GM19397 (cell line): ENCODE results near the gene GIT2.
"Not testable (repeated sequence)": the region's sequence is repeated elsewhere in the genome, so short reads cannot be mapped to it uniquely, and the experiment has no call there.

Experiments
- ATAC-seq: cut with Tn5 transposase; IDR thresholded peaks from one replicate; pipeline ENCODE4 v1.9.1; 2021; ENCODE audit warnings: mild to moderate bottlenecking, moderate library complexity; ENCODE audit not compliant: unreplicated experiment

GIT2 gene

DNA sequence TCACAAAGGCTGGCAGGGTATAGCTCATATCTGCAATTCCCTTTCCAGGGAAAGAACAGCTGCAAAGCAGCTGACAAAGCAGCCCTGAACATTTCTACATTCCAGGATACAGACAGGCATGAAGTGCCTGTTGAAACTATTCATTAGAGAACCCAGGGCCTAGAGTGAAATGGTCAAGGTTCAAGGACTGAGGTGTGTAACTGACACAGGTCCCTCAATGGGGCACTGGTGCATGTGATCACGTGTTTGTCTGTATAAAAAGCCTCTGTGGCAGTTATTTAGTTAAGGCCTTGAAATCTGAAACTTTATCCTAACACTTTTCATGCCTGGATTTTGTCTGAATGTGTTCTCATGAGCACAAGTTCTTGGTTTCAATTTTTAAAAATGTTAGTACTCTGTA lies 47.1 kb downstream of the GIT2 start:
- no peak for ATAC-seq

DNA sequence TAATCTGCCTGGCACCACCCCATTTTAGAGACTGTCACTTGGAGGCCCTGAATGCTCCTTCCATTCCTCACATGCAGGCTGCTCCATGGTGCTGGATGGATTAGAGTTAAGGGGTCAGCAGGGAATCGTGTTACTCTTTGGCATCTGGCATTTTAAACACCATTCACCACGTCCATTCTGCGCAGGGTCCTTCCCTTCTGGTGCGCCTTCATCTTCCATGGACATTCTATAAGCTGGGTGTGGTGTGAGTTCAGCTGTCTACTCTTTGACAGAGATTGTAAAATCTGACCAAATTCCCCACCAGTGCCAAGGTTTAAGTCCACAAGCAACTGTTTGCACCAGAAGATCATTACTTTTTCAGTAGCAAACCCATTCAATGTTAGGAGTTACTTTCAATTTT lies 47.8 kb downstream of the GIT2 start:
- ATAC-seq: no peak

DNA sequence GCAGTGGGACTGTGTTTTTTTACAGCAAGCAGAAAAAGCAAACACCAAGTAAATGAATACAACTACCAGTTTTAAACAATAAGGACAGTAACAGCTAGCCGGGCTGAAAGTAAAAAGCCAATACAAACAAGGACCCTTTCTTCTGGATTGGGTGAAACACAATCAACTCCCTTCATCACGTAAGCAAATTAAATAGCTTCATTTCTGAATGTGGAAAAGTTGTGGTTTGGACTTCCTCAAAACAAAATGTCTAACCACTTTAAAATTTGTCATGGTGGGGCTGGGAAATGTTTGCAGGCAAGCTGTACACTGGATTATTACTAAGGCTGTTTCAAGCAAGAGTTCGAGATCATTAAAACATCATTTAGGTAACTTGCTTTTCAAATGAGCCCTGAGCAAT lies 48.6 kb downstream of the GIT2 start:
- no peak for ATAC-seq

DNA sequence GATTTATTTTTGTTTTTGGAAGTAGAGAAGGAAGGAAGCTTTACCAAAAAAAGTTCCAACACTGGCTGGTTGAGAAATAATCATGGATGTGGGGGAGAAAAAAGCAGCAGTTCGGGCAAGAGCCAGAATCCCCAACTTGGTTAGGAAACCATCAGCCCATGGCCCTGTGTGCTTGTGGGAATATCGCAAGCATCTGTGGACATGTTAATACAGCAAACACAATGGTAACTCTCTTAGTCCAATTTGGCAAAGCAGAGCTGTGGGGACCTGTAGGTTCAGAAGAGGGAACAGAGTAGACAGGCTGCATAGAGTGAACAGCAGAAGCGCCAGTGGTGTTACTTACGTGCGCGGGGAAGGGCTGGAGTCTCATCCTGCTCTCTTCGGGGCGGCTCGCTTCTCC lies 49.3 kb downstream of the GIT2 start:
- ATAC-seq: no peak

DNA sequence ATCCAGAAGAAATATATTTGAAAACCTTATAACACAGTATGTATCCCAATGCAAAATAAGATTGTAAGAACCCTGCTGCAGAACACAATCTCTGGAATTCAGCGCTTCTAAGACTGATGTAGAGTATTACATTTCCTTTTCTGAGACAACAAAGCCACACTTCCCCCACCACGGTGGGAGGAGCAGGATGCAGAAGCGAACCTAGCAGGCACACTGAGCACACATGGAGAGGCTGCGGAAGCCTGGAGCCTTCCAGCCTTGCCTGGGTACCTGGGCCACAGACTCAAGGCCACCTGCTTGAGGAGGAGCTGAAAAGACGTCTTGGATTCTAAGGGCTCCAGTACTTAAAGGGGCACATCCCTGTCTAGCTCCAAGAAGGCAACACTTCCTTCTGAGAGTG lies 49.7 kb downstream of the GIT2 start:
- no peak for ATAC-seq

DNA sequence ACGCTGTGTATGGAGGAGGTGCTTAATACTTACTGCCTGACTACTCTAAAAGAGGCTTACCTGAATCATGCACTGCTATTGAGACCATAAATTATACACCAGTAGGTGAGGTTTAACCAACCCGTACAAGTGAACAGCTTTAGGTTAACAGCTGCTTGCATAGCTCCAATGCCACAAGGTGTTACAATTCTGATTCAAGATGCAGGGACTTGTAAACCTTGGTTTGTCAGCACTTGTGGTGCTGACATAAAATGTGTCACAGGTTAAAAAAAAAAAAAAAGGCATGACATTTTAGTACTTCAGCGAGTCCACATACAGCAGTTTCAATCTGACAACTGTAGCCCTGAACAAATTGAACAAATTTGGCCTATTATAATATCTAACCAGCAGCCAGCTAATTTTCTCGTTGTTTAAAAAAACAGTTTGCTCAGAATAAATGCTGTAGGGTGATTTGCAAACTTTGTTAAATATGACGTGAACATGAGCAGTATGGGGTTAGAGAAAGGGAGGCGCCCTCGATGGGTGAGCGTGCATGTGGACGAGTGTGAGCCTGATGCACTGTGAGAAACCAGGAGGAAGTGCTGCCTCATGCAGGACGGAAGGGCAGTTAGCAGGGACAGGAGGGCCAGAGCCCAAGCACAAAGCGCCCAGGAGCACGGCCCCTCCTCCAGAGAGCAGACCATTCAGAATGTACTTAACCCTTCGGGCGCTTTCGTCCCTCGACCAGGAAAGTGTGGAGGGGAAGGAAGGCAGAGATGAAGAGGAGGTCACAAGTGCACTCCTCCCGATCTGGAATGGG lies 51.4 kb downstream of the GIT2 start:
- ATAC-seq: no peak

DNA sequence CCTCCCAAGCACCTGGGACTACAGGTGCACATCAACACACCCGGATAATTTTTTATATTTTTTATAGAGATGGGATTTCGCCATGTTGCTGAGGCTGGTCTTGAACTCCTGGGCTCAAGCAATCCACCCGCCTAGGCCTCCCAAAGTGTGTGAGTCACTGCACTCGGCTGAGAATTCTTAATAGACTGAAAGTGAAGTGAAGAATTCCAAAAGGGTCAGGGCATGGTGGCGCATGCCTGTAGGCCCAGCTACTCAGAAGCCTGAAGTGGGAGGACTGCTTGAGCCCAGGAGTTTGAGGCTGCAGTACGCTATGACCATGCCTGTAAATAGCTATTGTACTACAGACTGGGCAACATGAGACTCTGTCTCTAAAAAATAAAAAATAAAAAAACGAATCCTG lies 52.4 kb downstream of the GIT2 start:
- no peak for ATAC-seq

DNA sequence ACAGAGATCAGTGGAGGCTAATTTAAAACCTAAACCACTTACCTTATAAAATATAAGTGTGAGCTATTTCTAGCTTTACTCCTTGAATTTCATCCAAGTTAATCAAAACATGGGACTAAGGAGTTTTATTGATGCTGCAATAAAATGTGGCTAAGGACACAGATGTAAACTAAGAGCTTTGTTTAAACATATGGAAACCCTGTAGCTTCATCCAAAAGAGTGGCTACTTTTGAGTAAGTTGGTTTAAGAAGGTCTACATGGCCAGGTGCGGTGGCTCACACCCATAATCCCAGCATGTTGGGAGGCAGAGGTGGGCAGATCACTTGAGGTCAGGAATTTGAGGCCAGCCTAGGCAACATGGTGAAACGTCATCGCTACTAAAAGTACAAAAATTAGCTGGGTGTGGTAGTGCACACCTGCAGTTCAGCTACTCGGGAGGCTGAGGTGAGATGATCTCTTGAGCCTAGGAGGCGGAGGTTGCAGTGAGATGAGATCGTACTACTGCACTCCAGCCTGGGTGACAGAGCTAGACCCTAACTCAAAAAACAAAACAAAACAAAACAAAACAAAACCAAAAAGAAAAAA lies 55.7 kb downstream of the GIT2 start:
- ATAC-seq: no peak

DNA sequence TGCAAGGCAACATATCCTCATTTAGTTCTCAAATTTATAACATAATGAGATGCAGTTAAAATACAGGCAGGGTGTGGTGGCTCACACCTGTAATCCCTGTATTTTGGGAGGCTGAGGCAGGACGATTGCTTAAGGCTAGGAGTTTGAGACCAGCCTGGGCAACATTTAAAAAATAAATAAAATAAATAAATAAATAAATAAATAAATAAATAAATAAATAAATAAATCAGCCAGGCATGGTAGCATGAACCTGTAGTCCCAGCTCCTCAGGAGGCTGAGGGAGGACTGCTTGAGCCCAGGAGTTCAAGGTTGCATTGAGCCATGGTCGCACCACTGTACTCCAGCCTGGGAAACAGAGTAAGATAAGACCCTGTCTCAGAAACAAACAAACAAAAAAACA lies 56.7 kb downstream of the GIT2 start:
- no peak for ATAC-seq

DNA sequence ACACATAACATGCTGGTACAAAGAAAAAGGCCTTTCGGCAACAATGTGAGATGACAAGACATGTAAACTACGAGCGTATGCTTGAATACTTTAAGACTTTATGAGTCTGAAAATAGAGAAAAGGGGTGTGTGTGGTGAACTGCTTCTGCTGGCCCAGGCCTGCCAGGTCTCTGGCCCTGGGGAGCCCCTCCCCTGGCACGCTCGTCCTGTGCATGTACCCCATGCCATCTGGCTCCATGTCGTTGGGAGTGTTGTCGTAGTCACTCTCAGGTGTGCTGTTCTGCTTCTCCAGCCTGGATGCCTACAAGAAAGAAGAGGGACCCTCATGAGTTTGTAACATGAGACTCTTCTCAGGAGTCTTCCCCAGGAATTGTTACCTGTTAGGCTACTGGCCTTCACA lies 57.2 kb downstream of the GIT2 start:
- no peak for ATAC-seq

DNA sequence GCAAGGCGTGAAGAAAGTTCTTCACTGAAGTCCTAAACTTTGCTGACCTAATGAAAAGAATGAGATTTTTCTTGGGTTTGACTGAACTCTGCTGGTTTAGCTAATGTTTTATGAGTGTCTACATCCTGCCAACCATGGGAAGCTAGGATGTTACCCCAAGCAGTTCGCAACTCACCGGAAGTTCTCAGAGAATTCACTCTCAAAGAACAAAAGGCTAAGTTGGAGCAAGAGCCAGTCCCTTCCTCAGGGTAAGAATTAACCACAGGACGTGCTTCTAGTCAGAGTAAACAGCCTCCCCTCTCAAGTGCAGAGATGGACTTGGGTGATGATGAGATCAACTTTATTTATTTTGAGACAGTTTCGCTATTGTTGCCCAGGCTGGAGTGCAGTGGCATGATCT lies 58.8 kb downstream of the GIT2 start:
- no peak for ATAC-seq

DNA sequence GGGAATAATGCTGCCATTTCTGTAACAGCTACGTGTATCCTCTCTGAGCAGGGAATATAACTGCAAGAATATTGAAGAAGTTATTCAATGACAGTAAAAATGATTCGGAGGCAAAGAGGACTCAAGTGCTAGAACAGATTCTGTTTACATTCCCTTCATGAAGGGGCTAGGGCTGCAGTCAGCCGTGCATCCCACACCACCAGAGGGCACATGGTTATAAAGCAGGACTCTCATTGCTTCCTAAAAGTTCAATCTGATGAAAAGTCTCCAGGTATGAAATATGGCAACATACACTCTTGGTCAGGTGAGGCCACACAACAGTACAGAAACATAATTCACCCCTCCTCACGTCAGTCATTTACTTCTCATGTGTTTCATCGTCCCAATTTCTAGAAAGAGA lies 62.1 kb downstream of the GIT2 start:
- no peak for ATAC-seq

DNA sequence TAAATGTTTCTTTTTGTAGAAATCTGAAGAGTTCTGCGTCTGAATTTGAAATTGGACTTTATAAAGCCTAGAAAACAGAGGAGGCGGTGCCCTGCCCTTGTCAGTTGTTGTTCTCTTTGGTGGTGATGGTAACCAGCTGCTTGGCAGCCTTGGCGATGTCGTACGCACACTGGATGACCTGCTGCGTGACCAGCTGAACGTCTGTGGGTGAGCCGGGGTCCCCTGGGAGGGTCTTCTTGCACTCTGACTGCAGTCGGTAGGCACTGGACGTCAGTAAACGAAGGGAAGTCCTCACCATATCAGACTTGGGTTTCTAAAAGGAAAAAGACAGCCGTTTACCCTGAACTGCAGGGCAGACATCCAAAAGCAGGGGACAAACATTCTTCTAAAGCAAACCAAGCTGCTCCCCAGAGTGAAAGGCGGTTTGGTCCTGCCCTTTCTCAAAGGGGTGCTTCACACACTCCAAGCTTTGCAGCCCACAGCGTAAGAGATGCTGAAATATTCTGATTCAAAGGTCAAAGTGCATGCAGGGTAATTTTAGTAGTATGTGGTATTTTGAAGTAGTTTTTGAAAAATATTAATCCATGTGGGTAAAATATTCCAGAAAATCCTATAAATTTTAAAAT lies 63.2 kb downstream of the GIT2 start:
- no peak for ATAC-seq

DNA sequence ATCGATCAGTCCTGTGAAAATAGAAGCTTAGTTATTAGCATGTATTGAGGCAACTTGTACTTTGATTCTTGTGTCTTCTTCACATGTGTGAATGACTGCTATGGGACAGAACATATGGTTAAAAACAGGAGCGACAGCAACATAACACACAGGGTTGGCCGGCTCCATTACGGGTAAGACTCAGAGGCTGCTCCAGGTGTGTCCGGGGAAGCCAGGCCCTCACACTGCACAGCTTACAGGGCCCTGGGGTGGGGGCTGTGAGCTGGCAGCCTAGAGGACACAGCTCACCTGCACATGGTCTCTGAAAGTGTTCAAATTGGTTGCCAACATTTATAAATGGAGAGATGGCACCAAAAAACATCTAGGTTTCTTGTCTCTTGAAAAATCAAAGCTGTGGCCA lies 65.0 kb downstream of the GIT2 start:
- no peak for ATAC-seq

DNA sequence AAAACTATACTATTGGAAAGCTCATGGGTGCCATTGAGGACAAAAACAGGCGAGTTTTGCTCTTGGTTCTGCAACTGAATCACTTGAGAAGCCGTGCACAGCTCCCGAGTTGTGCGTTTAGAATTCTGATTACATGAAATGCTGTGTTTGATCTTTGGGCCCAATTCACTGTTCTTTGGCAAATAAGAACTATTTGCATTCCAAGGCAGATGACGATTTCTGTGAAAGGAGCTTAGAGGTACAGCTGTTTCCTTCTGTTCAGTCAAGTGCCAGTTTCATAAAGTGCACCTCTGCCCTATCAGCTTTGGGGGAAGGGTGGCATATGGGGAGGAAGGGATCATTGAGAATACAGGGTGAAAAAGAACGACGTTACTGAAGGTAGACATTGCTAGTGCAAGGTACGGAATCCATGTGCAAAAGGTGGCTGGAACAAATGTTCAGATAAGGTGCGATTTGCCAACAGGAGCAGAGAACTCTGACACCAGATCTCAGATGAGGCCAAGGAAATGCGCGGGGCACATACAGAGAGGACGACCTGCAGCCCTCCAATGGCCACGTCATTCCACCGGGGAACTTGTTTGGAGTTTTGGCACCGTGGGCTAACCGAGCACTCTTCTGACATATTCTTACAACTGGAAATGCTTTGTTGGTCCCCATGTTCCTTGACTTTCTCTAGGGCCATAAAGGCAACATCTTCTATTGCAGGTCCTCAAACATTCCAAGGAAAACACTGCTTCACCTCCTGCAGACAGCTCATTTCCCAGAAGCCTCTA lies 66.0 kb downstream of the GIT2 start:
- ATAC-seq: no peak

DNA sequence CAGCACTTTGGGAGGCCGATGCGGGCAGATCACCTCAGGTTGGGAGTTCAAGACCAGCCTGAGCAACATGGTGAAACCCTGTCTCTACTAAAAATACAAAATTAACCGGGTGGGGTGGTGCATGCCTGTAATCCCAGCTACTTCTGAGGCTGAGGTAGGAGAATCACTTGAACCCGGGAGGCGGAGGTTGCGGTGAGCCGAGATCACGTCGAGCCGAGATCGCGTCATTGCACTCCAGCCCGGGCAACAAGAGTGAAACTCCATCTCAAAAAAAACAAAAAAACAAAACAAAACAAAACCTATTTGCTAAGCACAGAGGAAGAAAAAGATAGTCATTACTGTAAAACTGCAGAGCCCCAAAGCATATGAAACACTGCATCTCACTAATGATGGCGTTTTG lies 66.8 kb downstream of the GIT2 start:
- not testable (repeated sequence) for ATAC-seq

DNA sequence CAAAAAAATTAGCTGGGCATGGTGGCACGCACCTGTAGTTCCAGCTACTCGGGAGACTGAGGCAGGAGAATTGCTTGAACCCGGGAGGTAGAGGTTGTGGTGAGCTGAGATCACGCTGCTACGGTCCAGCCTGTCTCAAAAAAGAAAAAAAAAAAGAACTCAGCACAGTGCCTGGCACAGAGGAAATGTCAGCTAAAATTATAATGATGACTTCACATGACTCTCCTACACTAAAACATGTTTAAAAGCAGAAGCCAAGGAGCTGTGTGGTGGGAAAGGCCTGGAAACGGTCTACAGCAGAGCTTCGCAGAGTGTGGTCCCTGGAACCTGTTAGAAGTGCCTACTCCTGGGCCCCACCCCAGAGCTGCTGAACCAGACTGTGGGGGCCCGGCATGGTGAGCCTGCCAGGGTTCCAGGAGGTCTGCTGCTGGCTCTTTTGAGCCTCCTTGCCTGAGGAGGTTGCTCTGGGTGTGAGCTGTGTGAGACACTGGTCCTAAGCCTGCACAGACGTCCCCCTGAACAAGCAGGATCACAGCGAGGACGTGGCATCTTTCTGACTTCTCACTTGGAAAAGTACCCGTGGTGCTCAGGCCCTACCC lies 68.0 kb downstream of the GIT2 start:
- no peak for ATAC-seq

DNA sequence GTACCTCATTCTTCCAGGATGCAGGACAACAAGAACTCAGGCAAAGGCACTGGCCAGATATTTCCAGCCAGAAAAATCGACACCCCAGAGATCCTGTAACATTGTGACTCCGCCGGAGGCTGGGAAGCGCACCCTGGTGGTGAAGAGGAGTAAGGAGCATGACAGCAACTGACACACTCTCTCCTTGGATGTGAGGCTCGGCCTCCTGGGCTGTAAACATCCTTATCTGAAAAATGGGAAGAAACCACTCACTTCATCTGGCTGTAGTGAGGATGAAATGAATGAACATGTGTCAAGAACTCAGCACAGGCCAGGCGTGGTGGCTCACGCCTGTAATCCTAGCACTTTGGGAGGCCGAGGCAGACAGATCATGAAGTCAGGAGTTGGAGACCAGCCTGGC lies 68.5 kb downstream of the GIT2 start:
- no peak for ATAC-seq

DNA sequence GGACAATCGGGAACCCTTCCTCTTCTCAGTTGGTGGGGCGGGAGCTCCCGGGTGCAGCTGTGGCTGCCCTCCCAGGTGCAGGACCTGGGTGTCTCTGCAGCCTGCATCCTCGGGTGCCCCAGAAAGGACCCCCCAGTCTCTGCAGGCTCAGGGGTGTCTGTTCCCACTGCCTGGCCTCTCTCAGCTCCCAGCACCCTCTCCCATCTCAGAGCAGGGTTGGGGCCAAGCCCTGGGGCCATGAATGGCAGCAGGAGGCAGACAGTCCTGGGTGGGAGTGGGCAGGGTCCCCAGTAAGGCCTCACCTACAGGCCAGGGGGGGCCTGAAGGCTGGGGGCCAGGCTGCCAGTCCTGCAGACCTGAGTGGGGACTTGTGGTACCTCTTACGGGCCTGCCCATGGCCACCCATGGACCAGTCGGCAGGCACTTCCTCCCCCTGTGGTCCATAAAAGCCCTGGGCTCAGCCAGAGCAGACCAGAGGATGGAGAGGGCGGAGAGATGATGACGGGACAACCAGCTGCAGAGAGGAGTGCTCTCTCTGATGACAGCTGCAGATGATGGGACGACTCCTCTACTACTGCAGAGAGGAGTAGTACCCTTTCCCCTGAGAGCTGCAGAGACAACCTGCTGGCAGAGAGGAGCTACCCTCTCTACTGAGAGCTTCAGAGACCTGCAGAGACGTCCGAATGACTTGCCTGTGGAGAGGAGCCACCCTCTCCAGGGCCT lies 69.5 kb downstream of the GIT2 start:
- no peak for ATAC-seq

DNA sequence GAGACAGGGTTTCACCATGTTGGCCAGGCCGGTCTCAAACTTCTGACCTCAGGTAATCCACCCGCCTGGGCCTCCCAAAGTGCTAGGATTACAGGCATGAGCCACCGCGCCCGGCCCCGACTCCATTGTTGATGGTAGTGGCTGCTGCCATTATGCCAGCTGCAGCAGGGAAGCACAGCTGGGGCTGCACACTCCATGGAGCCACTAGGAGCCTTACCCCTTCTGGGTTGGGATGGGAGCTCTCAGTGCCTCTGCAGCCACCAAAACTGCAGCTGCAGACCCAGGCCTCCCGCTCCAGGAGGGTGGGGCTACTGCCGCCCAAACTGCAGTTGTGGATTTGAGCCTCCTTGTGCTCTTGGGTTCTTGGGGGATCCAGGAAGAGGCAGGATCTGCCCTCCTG lies 70.2 kb downstream of the GIT2 start:
- no peak for ATAC-seq
